Measurements from ENCODE around the gene ALAS1. TPM values are rescaled to one million over a fixed set of nuclear protein-coding genes. Genes with fewer than 3 reads are reported as not detected.

Gene ALAS1
- polyA plus RNA-seq, 1 experiment: 61.7 TPM

- H3K9me3 ChIP-seq (ENCODE audit: control insufficient read depth, insufficient read depth, low read length): no peaks in the 10 kb centered on the region
- H3K4me3 ChIP-seq (ENCODE audit: low read depth, low read length): no peak overlapping the region
- POLR2A ChIA-PET: interaction anchor here (1.5 kb wide), 1 partner anchor 19 kb away, joined by 3 read pairs; the partner anchor contains the start of gene POC1A
- no peak for DNase-seq (ENCODE audit: low read depth, low spot score)
- no peak overlapping the region for H3K27ac ChIP-seq (ENCODE audit: low read depth, low read length)
- CTCF ChIA-PET: interaction anchor here (0.9 kb wide), 1 partner anchor 24 kb away, joined by 3 read pairs; no protein-coding TSS in a partner anchor
- no peaks in the 10 kb centered on the region for H3K27me3 ChIP-seq (ENCODE audit: control insufficient read depth, insufficient read depth, low read length)
- no peak for TF ChIP-seq CTCF (IDR thresholded peaks at IDR 0.05; ENCODE audit: low read depth, low read length)
Measured at GRCh38 chr3:52173101-52173500, 24.9 kb upstream of the ALAS1 start.

GRCh38 chr3:52174896-52175295 lies 23.1 kb upstream of the ALAS1 start:
- no peak overlapping the region for H3K27ac ChIP-seq (ENCODE audit: low read depth, low read length)

GRCh38 chr3:52175416-52176179 lies 22.4 kb upstream of the ALAS1 start:
- no peaks in the 10 kb centered on the region for H3K9me3 ChIP-seq (ENCODE audit: control insufficient read depth, insufficient read depth, low read length)
- no peak overlapping the region for H3K4me3 ChIP-seq (ENCODE audit: low read depth, low read length)
- no peak for TF ChIP-seq CTCF (IDR thresholded peaks at IDR 0.05; ENCODE audit: low read depth, low read length)
- peaks cover 2% of the 10 kb centered on the region for H3K27me3 ChIP-seq (ENCODE audit: control insufficient read depth, insufficient read depth, low read length)
- no peak overlapping the region for H3K27ac ChIP-seq (ENCODE audit: low read depth, low read length)
- ChIA-PET POLR2A (interaction anchor here (0.6 kb wide), 1 partner anchor 203 kb away, joined by 3 read pairs; no protein-coding TSS in a partner anchor), CTCF (no interaction called here)
- no peak for DNase-seq (ENCODE audit: low read depth, low spot score)

More at GRCh38 chr3:52174896-52175295, 23.1 kb upstream of the ALAS1 start:
- TF ChIP-seq CTCF (IDR thresholded peaks at IDR 0.05; ENCODE audit: low read depth, low read length): no peak
- no peak for DNase-seq (ENCODE audit: low read depth, low spot score)
- Histone ChIP-seq H3K27me3 (ENCODE audit: control insufficient read depth, insufficient read depth, low read length) (peaks cover 2% of the 10 kb centered on the region), H3K4me3 (ENCODE audit: low read depth, low read length) (no peak overlapping the region), H3K9me3 (ENCODE audit: control insufficient read depth, insufficient read depth, low read length) (no peaks in the 10 kb centered on the region)
- POLR2A ChIA-PET: interaction anchor here (0.6 kb wide), 2 partner anchors 64 to 203 kb away, joined by 3 read pairs; no protein-coding TSS in a partner anchor
- CTCF ChIA-PET: interaction anchor here (1.0 kb wide), 1 partner anchor 45 kb away, joined by 3 read pairs; no protein-coding TSS in a partner anchor

- Histone ChIP-seq H3K27me3 (ENCODE audit: control insufficient read depth, insufficient read depth, low read length) (peaks cover 2% of the 10 kb centered on the region), H3K4me3 (ENCODE audit: low read depth, low read length) (no peak overlapping the region), H3K9me3 (ENCODE audit: control insufficient read depth, insufficient read depth, low read length) (no peaks in the 10 kb centered on the region), H3K27ac (ENCODE audit: low read depth, low read length) (no peak overlapping the region)
- ChIA-PET CTCF (no interaction called here), POLR2A (interaction anchor here (0.6 kb wide), 1 partner anchor 649 kb away, joined by 8 read pairs; no protein-coding TSS in a partner anchor)
- no peak for DNase-seq (ENCODE audit: low read depth, low spot score)
- TF ChIP-seq CTCF (IDR thresholded peaks at IDR 0.05; ENCODE audit: low read depth, low read length): no peak
Measured at GRCh38 chr3:52176180-52176752, 21.7 kb upstream of the ALAS1 start.
